ENCODE data around the gene TMPRSS13. TPM values are rescaled to one million over a fixed set of nuclear protein-coding genes. Genes with fewer than 3 reads are reported as not detected.

Gene TMPRSS13
- total and polyA plus RNA-seq, 2 of the 13 experiments (the other 11 are each of a cell fraction or from before 2014, with no cell fraction given), result not detected

DNA sequence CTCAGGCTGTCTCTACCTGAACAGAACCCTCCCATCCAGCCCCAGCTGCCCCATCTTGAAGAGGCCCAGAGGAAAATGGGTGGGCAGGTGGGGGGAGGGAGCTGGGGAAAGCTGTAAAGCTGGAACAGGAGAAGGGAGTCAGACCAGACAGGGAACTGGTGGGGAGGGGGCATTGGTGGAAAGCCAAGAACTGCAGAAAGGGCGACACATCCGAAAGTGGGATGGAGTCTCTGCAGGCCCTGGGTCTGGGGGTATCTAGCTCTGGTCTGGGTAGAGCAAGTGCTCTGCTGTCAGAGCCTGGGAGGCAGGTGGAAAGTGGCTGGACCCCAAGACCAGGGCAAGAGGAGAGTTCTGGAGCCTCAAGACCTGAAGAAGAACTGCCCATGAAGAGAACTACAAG, 7.7 kb downstream of the TMPRSS13 start (continued):
- TF ChIP-seq, protein P1, sequence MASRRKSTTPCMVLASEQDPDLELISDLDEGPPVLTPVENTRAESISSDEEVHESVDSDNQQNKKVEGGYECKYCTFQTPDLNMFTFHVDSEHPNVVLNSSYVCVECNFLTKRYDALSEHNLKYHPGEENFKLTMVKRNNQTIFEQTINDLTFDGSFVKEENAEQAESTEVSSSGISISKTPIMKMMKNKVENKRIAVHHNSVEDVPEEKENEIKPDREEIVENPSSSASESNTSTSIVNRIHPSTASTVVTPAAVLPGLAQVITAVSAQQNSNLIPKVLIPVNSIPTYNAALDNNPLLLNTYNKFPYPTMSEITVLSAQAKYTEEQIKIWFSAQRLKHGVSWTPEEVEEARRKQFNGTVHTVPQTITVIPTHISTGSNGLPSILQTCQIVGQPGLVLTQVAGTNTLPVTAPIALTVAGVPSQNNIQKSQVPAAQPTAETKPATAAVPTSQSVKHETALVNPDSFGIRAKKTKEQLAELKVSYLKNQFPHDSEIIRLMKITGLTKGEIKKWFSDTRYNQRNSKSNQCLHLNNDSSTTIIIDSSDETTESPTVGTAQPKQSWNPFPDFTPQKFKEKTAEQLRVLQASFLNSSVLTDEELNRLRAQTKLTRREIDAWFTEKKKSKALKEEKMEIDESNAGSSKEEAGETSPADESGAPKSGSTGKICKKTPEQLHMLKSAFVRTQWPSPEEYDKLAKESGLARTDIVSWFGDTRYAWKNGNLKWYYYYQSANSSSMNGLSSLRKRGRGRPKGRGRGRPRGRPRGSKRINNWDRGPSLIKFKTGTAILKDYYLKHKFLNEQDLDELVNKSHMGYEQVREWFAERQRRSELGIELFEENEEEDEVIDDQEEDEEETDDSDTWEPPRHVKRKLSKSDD (CRISPR knock-in tag; IDR thresholded peaks at IDR 0.05; ENCODE audit: low read depth), result no peak
- TF ChIP-seq ZNF30 (CRISPR knock-in tag; IDR thresholded peaks at IDR 0.05), result no peak
- no peak for TF ChIP-seq NRL (CRISPR knock-in tag; IDR thresholded peaks at IDR 0.05; ENCODE audit: borderline replicate concordance)
- TF ChIP-seq REPIN1 (CRISPR knock-in tag; IDR thresholded peaks at IDR 0.05; ENCODE audit: borderline replicate concordance, low read depth), result no peak
- no peak for TF ChIP-seq ZNF329 (CRISPR knock-in tag; IDR thresholded peaks at IDR 0.05; ENCODE audit: low read depth)

DNA sequence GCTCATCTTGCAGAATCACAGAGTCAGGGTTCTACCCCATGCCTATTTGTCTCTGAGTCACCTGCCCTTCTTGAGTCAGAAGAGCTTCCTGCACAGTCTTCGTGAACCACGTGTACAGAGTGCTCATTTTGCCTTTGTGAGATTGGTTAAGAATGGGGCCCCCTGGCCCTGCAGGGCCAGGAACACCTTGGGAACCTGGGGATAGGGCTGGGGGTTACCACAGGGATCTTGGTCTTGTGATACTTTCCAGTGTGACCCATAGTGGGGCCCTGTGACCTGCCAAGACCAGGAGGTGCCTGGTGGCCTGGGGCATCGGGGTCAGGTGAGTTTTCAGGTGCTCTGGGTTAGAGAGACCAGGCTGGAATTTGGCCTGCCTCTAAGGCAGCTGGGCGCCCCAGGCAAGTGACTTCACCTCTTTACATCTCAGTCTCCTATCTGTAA, 9.4 kb downstream of the TMPRSS13 start:
- no peak overlapping the region for H3K4me3 ChIP-seq (replicated peaks in 1 of 3; ENCODE audit: insufficient read depth in 1 of 3, low read depth in 2 of 3, low read length in 3 of 3)
- no peak overlapping the region for H3K27ac ChIP-seq (ENCODE audit: extremely low read length, insufficient read depth, low read length)
- no peaks in the 10 kb centered on the region for H4K20me1 ChIP-seq (ENCODE audit: insufficient read depth, low read length)
- intact Hi-C loops (cut with micrococcal nuclease; ENCODE audit: unreplicated experiment), result no loop called here
- no TSS peak for BruUV-seq (replicated peaks)
- H3K36me3 ChIP-seq (replicated peaks in 1 of 2; ENCODE audit: control insufficient read depth in 1 of 2, insufficient read depth in 2 of 2, low read length in 2 of 2), result no peaks in the 10 kb centered on the region
- DNase-seq (ENCODE audit: low spot score), result no peak
- 0% methylated on average over 4 of the region's 4 CpGs for WGBS (ENCODE audit: low lambda C conversion rate)
- H2AFZ ChIP-seq (ENCODE audit: low read length), result no peak overlapping the region
- H3K9ac ChIP-seq (ENCODE audit: insufficient read depth, low read depth, low read length), result no peak overlapping the region
- CTCF ChIA-PET (ENCODE audit: low intra/inter-chr PET ratio, low total read pairs), result no interaction called here
- H3K4me1 ChIP-seq (ENCODE audit: insufficient read depth, low read length), result no peaks in the 10 kb centered on the region
- FAIRE-seq, result no peak
- peaks cover 4 to 44% of the 10 kb centered on the region in 2 experiments; a peak in 4 of 5 replicates for H3K27me3 ChIP-seq (ENCODE audit: control insufficient read depth in 1 of 2, insufficient read depth in 2 of 2, low read length in 2 of 2)
- H3K4me2 ChIP-seq (ENCODE audit: low read depth, low read length), result no peak overlapping the region
- in situ Hi-C loops (cut with HindIII; ENCODE audit: extremely low pct_ligation_motif_present, low pct_unique_long_range_greater_than_20kb), result no loop called here
- H3K79me2 ChIP-seq (ENCODE audit: insufficient read depth, low read length), result no peaks in the 10 kb centered on the region
- ATAC-seq, result no peak
- no peaks in the 10 kb centered on the region for H3K9me3 ChIP-seq (ENCODE audit: low read length)
- POLR2A ChIA-PET, result no interaction called here
- TF ChIP-seq, protein P2, sequence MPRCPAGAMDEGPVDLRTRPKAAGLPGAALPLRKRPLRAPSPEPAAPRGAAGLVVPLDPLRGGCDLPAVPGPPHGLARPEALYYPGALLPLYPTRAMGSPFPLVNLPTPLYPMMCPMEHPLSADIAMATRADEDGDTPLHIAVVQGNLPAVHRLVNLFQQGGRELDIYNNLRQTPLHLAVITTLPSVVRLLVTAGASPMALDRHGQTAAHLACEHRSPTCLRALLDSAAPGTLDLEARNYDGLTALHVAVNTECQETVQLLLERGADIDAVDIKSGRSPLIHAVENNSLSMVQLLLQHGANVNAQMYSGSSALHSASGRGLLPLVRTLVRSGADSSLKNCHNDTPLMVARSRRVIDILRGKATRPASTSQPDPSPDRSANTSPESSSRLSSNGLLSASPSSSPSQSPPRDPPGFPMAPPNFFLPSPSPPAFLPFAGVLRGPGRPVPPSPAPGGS (CRISPR knock-in tag; IDR thresholded peaks at IDR 0.05), result no peak
- TF ChIP-seq NR1H2 (CRISPR knock-in tag; IDR thresholded peaks at IDR 0.05; ENCODE audit: borderline replicate concordance, low read depth) (no peak), SOX13 (IDR thresholded peaks at IDR 0.05) (no peak), SOX13 (CRISPR knock-in tag; conservative IDR thresholded peaks at IDR 0.05 in 1 of 2, IDR thresholded peaks at IDR 0.05 in 1 of 2) (no peak), ZSCAN30 (CRISPR knock-in tag; IDR thresholded peaks at IDR 0.05) (no peak), SRSF1 (optimal IDR thresholded peaks at IDR 0.05; ENCODE audit: low read depth, low read length) (no peak)
- TF ChIP-seq, protein P3, sequence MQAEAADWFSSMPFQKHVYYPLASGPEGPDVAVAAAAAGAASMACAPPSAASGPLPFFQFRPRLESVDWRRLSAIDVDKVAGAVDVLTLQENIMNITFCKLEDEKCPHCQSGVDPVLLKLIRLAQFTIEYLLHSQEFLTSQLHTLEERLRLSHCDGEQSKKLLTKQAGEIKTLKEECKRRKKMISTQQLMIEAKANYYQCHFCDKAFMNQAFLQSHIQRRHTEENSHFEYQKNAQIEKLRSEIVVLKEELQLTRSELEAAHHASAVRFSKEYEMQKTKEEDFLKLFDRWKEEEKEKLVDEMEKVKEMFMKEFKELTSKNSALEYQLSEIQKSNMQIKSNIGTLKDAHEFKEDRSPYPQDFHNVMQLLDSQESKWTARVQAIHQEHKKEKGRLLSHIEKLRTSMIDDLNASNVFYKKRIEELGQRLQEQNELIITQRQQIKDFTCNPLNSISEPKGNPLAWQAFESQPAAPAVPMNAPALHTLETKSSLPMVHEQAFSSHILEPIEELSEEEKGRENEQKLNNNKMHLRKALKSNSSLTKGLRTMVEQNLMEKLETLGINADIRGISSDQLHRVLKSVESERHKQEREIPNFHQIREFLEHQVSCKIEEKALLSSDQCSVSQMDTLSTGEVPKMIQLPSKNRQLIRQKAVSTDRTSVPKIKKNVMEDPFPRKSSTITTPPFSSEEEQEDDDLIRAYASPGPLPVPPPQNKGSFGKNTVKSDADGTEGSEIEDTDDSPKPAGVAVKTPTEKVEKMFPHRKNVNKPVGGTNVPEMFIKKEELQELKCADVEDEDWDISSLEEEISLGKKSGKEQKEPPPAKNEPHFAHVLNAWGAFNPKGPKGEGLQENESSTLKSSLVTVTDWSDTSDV (CRISPR knock-in tag; IDR thresholded peaks at IDR 0.05), result no peak
- TF ChIP-seq, protein P4, sequence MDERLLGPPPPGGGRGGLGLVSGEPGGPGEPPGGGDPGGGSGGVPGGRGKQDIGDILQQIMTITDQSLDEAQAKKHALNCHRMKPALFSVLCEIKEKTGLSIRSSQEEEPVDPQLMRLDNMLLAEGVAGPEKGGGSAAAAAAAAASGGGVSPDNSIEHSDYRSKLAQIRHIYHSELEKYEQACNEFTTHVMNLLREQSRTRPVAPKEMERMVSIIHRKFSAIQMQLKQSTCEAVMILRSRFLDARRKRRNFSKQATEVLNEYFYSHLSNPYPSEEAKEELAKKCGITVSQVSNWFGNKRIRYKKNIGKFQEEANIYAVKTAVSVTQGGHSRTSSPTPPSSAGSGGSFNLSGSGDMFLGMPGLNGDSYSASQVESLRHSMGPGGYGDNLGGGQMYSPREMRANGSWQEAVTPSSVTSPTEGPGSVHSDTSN (CRISPR knock-in tag; IDR thresholded peaks at IDR 0.05), result no peak
- TF ChIP-seq, protein P5, sequence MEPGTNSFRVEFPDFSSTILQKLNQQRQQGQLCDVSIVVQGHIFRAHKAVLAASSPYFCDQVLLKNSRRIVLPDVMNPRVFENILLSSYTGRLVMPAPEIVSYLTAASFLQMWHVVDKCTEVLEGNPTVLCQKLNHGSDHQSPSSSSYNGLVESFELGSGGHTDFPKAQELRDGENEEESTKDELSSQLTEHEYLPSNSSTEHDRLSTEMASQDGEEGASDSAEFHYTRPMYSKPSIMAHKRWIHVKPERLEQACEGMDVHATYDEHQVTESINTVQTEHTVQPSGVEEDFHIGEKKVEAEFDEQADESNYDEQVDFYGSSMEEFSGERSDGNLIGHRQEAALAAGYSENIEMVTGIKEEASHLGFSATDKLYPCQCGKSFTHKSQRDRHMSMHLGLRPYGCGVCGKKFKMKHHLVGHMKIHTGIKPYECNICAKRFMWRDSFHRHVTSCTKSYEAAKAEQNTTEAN (CRISPR knock-in tag; conservative IDR thresholded peaks at IDR 0.05), result no peak

Data from HepG2 (cell line).